Parathyroid adenoma (tissue), 2 donors: ENCODE measurements around the gene CD58.
"Not testable (repeated sequence)": the region's sequence is repeated elsewhere in the genome, so short reads cannot be mapped to it uniquely, and the experiment has no call there.

Source experiments
- H2AFZ ChIP-seq: fragments of 300-600 bp; sonication (generic); one replicate; pipeline ENCODE4 v1.7.0; 2017; ENCODE audit warnings: antibody characterized with exemption, mild to moderate bottlenecking
- H3K27ac ChIP-seq: fragments of 300-600 bp; sonication (generic); one replicate; pipeline ENCODE4 v1.7.0; 2017
- H3K27me3 ChIP-seq: fragments of 300-600 bp; sonication (generic); one replicate; pipeline ENCODE4 v1.7.0; 2017; ENCODE audit warnings: low read length; ENCODE audit not compliant: control insufficient read depth, insufficient read depth
- H3K36me3 ChIP-seq: fragments of 300-600 bp; sonication (generic); one replicate; pipeline ENCODE4 v1.7.0; 2017; ENCODE audit warnings: low read length; ENCODE audit not compliant: control insufficient read depth, insufficient read depth
- H3K4me1 ChIP-seq: fragments of 300-600 bp; sonication (generic); one replicate; pipeline ENCODE4 v1.7.0; 2017; ENCODE audit warnings: control low read depth
- H3K4me2 ChIP-seq: fragments of 300-600 bp; sonication (generic); one replicate; pipeline ENCODE4 v1.7.0; 2017; ENCODE audit warnings: low read length
- H3K4me3 ChIP-seq: fragments of 300-600 bp; sonication (generic); one replicate; pipeline ENCODE4 v1.7.0; 2017; ENCODE audit warnings: low read depth, low read length
- H3K79me2 ChIP-seq: fragments of 300-600 bp; sonication (generic); one replicate; pipeline ENCODE4 v1.7.0; 2017; ENCODE audit warnings: control low read depth
- H3K9ac ChIP-seq: fragments of 300-600 bp; sonication (generic); one replicate; pipeline ENCODE4 v1.7.0; 2017; ENCODE audit warnings: mild to moderate bottlenecking
- H3K9me3 ChIP-seq: fragments of 300-600 bp; sonication (generic); one replicate; pipeline ENCODE4 v1.7.0; 2017; ENCODE audit warnings: low read length; ENCODE audit not compliant: control insufficient read depth
- CTCF ChIP-seq: fragments of 300-600 bp; sonication (generic); IDR thresholded peaks from one replicate; pipeline ENCODE4 v1.7.0; 2017; ENCODE audit warnings: antibody characterized with exemption, mild to moderate bottlenecking
- donor health status: primary hyperparathyroidism.

The CD58 gene

GRCh38 chr1:116570358-116571214, at the start of gene CD58:
TSS of gene CD58 (minus strand) at chr1:116571026. CDS start at chr1:116570972, 54 bp downstream.
- H3K36me3 ChIP-seq, result no peaks in the 10 kb centered on the region
- H3K79me2 ChIP-seq, result no peaks in the 10 kb centered on the region
- H3K9me3 ChIP-seq, result no peaks in the 10 kb centered on the region
- peak within 1 kb of the TSS; percentile 82 for H3K4me3 ChIP-seq
- peaks cover 5% of the 10 kb centered on the region for H3K4me1 ChIP-seq
- peak within 1 kb of the TSS; percentile 97 for H2AFZ ChIP-seq
- H3K27ac ChIP-seq, result peak within 1 kb of the TSS; percentile 92
- H3K9ac ChIP-seq, result peak within 1 kb of the TSS; percentile 37
- peak; percentile 69 for TF ChIP-seq CTCF
- H3K27me3 ChIP-seq, result no peaks in the 10 kb centered on the region
- H3K4me2 ChIP-seq, result peak within 1 kb of the TSS; percentile 86

- H3K27ac ChIP-seq, H3K36me3 ChIP-seq, H3K9ac ChIP-seq, H3K9me3 ChIP-seq, H3K27me3 ChIP-seq, H3K4me3 ChIP-seq, H3K79me2 ChIP-seq, H3K4me1 ChIP-seq, H3K4me2 ChIP-seq, H2AFZ ChIP-seq: not testable (repeated sequence)
These were observed 49.6 kb upstream of the CD58 start for GRCh38 chr1:116620392-116620791.

- not testable (repeated sequence) for H3K27me3 ChIP-seq, H3K79me2 ChIP-seq, H3K4me1 ChIP-seq, H3K4me3 ChIP-seq, H3K9me3 ChIP-seq, H3K4me2 ChIP-seq, H3K27ac ChIP-seq, H3K36me3 ChIP-seq, H3K9ac ChIP-seq, H2AFZ ChIP-seq
These were observed 48.3 kb upstream of the CD58 start for GRCh38 chr1:116619106-116619505.

- not testable (repeated sequence) for H3K9ac ChIP-seq, H3K27ac ChIP-seq, H3K4me1 ChIP-seq, H3K9me3 ChIP-seq, H3K4me3 ChIP-seq, H2AFZ ChIP-seq, H3K79me2 ChIP-seq, H3K27me3 ChIP-seq, H3K36me3 ChIP-seq, H3K4me2 ChIP-seq
These were observed 47.0 kb upstream of the CD58 start for GRCh38 chr1:116617808-116618207.

- H3K27ac ChIP-seq, result not testable (repeated sequence)
These were observed 43.0 kb upstream of the CD58 start for GRCh38 chr1:116613825-116614224.

GRCh38 chr1:116609801-116610371, 39.1 kb upstream of the CD58 start:
- H3K4me1 ChIP-seq, H3K27me3 ChIP-seq, H3K9me3 ChIP-seq, H3K4me2 ChIP-seq, H3K9ac ChIP-seq, H3K79me2 ChIP-seq, H3K27ac ChIP-seq, H3K4me3 ChIP-seq, H3K36me3 ChIP-seq, H2AFZ ChIP-seq: not testable (repeated sequence)

More at GRCh38 chr1:116613825-116614224, 43.0 kb upstream of the CD58 start:
- not testable (repeated sequence) for H3K4me3 ChIP-seq, H3K27me3 ChIP-seq, H2AFZ ChIP-seq, H3K4me2 ChIP-seq, H3K9me3 ChIP-seq, H3K36me3 ChIP-seq, H3K79me2 ChIP-seq, H3K9ac ChIP-seq, H3K4me1 ChIP-seq

- not testable (repeated sequence) for H3K79me2 ChIP-seq, H3K9me3 ChIP-seq, H3K9ac ChIP-seq, H2AFZ ChIP-seq, H3K27ac ChIP-seq, H3K4me1 ChIP-seq, H3K27me3 ChIP-seq, H3K4me2 ChIP-seq, H3K36me3 ChIP-seq, H3K4me3 ChIP-seq
These were observed 38.0 kb upstream of the CD58 start for GRCh38 chr1:116608841-116609240.

GRCh38 chr1:116608151-116608550, 37.3 kb upstream of the CD58 start:
- H3K9me3 ChIP-seq, H3K4me1 ChIP-seq, H3K4me3 ChIP-seq, H2AFZ ChIP-seq, H3K9ac ChIP-seq, H3K79me2 ChIP-seq, H3K36me3 ChIP-seq, H3K4me2 ChIP-seq, H3K27me3 ChIP-seq, H3K27ac ChIP-seq: not testable (repeated sequence)

GRCh38 chr1:116607463-116607862, 36.6 kb upstream of the CD58 start:
- not testable (repeated sequence) for H3K4me2 ChIP-seq, H3K9ac ChIP-seq, H3K4me3 ChIP-seq, H3K27me3 ChIP-seq, H3K27ac ChIP-seq, H2AFZ ChIP-seq, H3K9me3 ChIP-seq, H3K4me1 ChIP-seq, H3K36me3 ChIP-seq, H3K79me2 ChIP-seq

GRCh38 chr1:116606067-116606466, 35.2 kb upstream of the CD58 start:
- not testable (repeated sequence) for H2AFZ ChIP-seq, H3K4me2 ChIP-seq, H3K4me3 ChIP-seq, H3K27ac ChIP-seq, H3K79me2 ChIP-seq, H3K27me3 ChIP-seq, H3K9me3 ChIP-seq, H3K9ac ChIP-seq, H3K36me3 ChIP-seq, H3K4me1 ChIP-seq
